Gastrocnemius medialis (tissue), 4 donors: Measurements from ENCODE around the gene UGT2B15.

ENCODE experiments used
- CTCF ChIP-seq, 5 experiments: fragments of 450-650 bp in 3 of 5; fragments of 200-600 bp in 2 of 5; sonication (generic) in 2 of 5; IDR thresholded peaks in 4 of 5; conservative IDR thresholded peaks in 1 of 5; 1 replicate in 4 of 5; 2 replicates in 1 of 5; pipeline ENCODE4 v1.5.1; 2016 to 2019; ENCODE audit warnings: antibody characterized with exemption in 5 of 5, mild to moderate bottlenecking in 3 of 5, moderate library complexity in 3 of 5
- POLR2A ChIP-seq, 2 donors: fragments of 450-650 bp; IDR thresholded peaks; one replicate each; pipeline ENCODE4 v1.6.1; 2017; ENCODE audit warnings: antibody characterized with exemption in 2 of 2, mild to moderate bottlenecking in 2 of 2, moderate library complexity in 2 of 2

- no peak for TF ChIP-seq CTCF (IDR thresholded peaks at IDR 0.05 in 4 of 5, conservative IDR thresholded peaks at IDR 0.05 in 1 of 5)
- no peak for TF ChIP-seq POLR2A (IDR thresholded peaks at IDR 0.05)
Observed at GRCh38 chr4:68691186-68691585, 20.7 kb upstream of the UGT2B15 start.
